Measurements from ENCODE around the gene ZNF561. TPM values are rescaled to one million over a fixed set of nuclear protein-coding genes. Genes with fewer than 3 reads are reported as not detected.

Gene ZNF561
- total and polyA plus RNA-seq, 2 donors (not counting 1 experiment from before 2014, with no cell fraction given) = 15.7 to 44.5 TPM

DNA sequence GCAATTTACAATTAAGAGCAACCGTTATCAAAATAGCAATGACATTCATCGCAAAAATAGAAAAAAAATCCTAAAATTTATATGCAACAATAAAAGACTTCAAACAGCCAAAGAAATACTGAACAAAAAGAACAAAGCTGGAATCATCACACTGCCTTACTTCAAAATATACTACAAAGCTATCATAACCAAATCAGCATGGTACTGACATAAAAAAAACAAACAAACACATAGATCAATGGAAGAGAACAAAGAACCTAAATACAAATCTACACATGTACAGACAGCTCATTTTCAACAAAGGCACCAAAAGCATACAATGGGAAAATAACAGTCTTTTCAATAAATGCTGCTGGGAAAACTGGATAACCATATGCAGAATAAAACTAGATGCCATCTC is 47.5 kb upstream of the ZNF561 start:
- Histone ChIP-seq H3K36me3 (replicated peaks in 1 of 2; ENCODE audit: control extremely low read depth in 1 of 2, control insufficient read depth in 1 of 2, extremely low read depth in 1 of 2, insufficient read depth in 2 of 2, low read length in 1 of 2) (peaks cover 4 to 11% of the 10 kb centered on the region in 2 experiments), H3K79me2 (ENCODE audit: control insufficient read depth, insufficient read depth, low read length) (peaks cover 93% of the 10 kb centered on the region), H3K4me3 (ENCODE audit: control extremely low read depth in 1 of 5, extremely low read depth in 1 of 5, insufficient read depth in 1 of 5, low read depth in 2 of 5, low read length in 4 of 5) (no peak overlapping the region), H3K4me2 (replicated peaks; ENCODE audit: low read depth, low read length, poor library complexity, severe bottlenecking) (no peak overlapping the region), H2AFZ (ENCODE audit: insufficient read depth, low read depth, low read length, poor library complexity, severe bottlenecking) (no peak overlapping the region), H4K20me1 (ENCODE audit: control insufficient read depth, insufficient read depth, low read length, poor library complexity, severe bottlenecking) (peaks cover 28% of the 10 kb centered on the region), H3K9me3 (ENCODE audit: control extremely low read depth in 1 of 3, control insufficient read depth in 2 of 3, insufficient read depth in 1 of 3, low read length in 2 of 3) (peaks cover 15 to 28% (median 17%) of the 10 kb centered on the region in 3 donors), H3K27ac (ENCODE audit: low read length in 2 of 2) (no peak overlapping the region), H3K9ac (ENCODE audit: low read length) (no peak overlapping the region), H3K27me3 (replicated peaks in 1 of 4; ENCODE audit: control extremely low read depth in 1 of 4, control insufficient read depth in 3 of 4, insufficient read depth in 4 of 4, low read length in 3 of 4) (no peaks in the 10 kb centered on the region), H3K4me1 (ENCODE audit: control insufficient read depth in 2 of 2, insufficient read depth in 2 of 2, low read length in 2 of 2) (no peaks in the 10 kb centered on the region)
- Mint-ChIP-seq H3K9me3 (ENCODE audit: insufficient read depth) (peaks cover 20% of the 10 kb centered on the region), H3K27ac (no peak overlapping the region), H3K4me1 (peaks cover 22% of the 10 kb centered on the region), H3K27me3 (no peaks in the 10 kb centered on the region), H3K4me3 (no peak overlapping the region)
- no peak for ATAC-seq (ENCODE audit: low read depth)
- TF ChIP-seq CTCF (IDR thresholded peaks at IDR 0.05) = no peak
- no peak for TF ChIP-seq EZH2 (IDR thresholded peaks at IDR 0.05; ENCODE audit: borderline replicate concordance, insufficient read depth, low read depth, low read length, poor library complexity, severe bottlenecking)
- POLR2A ChIA-PET = no interaction called here
- DNase-seq = no peak
- intact Hi-C loops (cut with micrococcal nuclease) = no loop called here
- CTCF ChIA-PET = interaction anchor here (0.7 to 1.4 kb wide), 2 partner anchors 43 to 109 kb away, joined by 3 to 4 read pairs; no protein-coding TSS in a partner anchor
- no CpG with 5 or more reads among the region's 2 CpGs for WGBS (ENCODE audit: insufficient coverage)

- H3K9me3 Mint-ChIP-seq (ENCODE audit: insufficient read depth) = peaks cover 19% of the 10 kb centered on the region
- CTCF ChIA-PET = interaction anchor here (0.5 to 1.4 kb wide), 2 partner anchors 42 to 817 kb away, joined by 3 read pairs; no protein-coding TSS in a partner anchor
- no peaks in the 10 kb centered on the region for H3K27me3 Mint-ChIP-seq
- no peak for ATAC-seq (ENCODE audit: low read depth)
- H4K20me1 ChIP-seq (ENCODE audit: control insufficient read depth, insufficient read depth, low read length, poor library complexity, severe bottlenecking) = peaks cover 28% of the 10 kb centered on the region
- no peak overlapping the region for H3K4me3 Mint-ChIP-seq
- TF ChIP-seq EZH2 (IDR thresholded peaks at IDR 0.05; ENCODE audit: borderline replicate concordance, insufficient read depth, low read depth, low read length, poor library complexity, severe bottlenecking) (no peak), CTCF (IDR thresholded peaks at IDR 0.05) (no peak)
- H3K4me3 ChIP-seq (ENCODE audit: control extremely low read depth in 1 of 5, extremely low read depth in 1 of 5, insufficient read depth in 1 of 5, low read depth in 2 of 5, low read length in 4 of 5) = no peak overlapping the region
- POLR2A ChIA-PET = no interaction called here
- DNase-seq = no peak
- no peak overlapping the region for H3K4me2 ChIP-seq (replicated peaks; ENCODE audit: low read depth, low read length, poor library complexity, severe bottlenecking)
- no peak overlapping the region for H3K27ac ChIP-seq (ENCODE audit: low read length in 2 of 2)
- peaks cover 93% of the 10 kb centered on the region for H3K79me2 ChIP-seq (ENCODE audit: control insufficient read depth, insufficient read depth, low read length)
- no peak overlapping the region for H3K27ac Mint-ChIP-seq
- H3K4me1 ChIP-seq (ENCODE audit: control insufficient read depth in 2 of 2, insufficient read depth in 2 of 2, low read length in 2 of 2) = no peaks in the 10 kb centered on the region
- H3K4me1 Mint-ChIP-seq = peaks cover 21% of the 10 kb centered on the region
- H2AFZ ChIP-seq (ENCODE audit: insufficient read depth, low read depth, low read length, poor library complexity, severe bottlenecking) = no peak overlapping the region
- H3K9me3 ChIP-seq (ENCODE audit: control extremely low read depth in 1 of 3, control insufficient read depth in 2 of 3, insufficient read depth in 1 of 3, low read length in 2 of 3) = peaks cover 12 to 21% (median 13%) of the 10 kb centered on the region in 3 donors
- WGBS (ENCODE audit: insufficient coverage) = 100% methylated on average over 1 of the region's 3 CpGs
- H3K9ac ChIP-seq (ENCODE audit: low read length) = no peak overlapping the region
- peaks cover 4 to 11% of the 10 kb centered on the region in 2 experiments for H3K36me3 ChIP-seq (replicated peaks in 1 of 2; ENCODE audit: control extremely low read depth in 1 of 2, control insufficient read depth in 1 of 2, extremely low read depth in 1 of 2, insufficient read depth in 2 of 2, low read length in 1 of 2)
- intact Hi-C loops (cut with micrococcal nuclease) = no loop called here
- no peaks in the 10 kb centered on the region for H3K27me3 ChIP-seq (replicated peaks in 1 of 4; ENCODE audit: control extremely low read depth in 1 of 4, control insufficient read depth in 3 of 4, insufficient read depth in 4 of 4, low read length in 3 of 4)
Observed at GRCh38 chr19:9667898-9668297, 46.9 kb upstream of the ZNF561 start.
